GM12873 (cell line): ENCODE results near the gene RNU6-9.
A peak's percentile ranks its signal among the peaks of the same experiment; 100 is the strongest.

ENCODE experiments used
- CTCF ChIP-seq: IDR thresholded peaks from 2 replicates; pipeline ENCODE4 v1.5.1; 2012; ENCODE audit warnings: low read depth, mild to moderate bottlenecking, moderate library complexity, low read length, control low read depth; ENCODE audit not compliant: insufficient read depth; ENCODE audit errors: missing control alignments

RNU6-9 gene

GRCh38 chr19:912181-913079, 19.1 kb downstream of the RNU6-9 start:
- no peak for TF ChIP-seq CTCF

GRCh38 chr19:913080-913748, 19.9 kb downstream of the RNU6-9 start, which contains the start of gene R3HDM4:
Gene R3HDM4, minus strand, starts transcription at chr19:913219. Its CDS starts 62 bp downstream, at chr19:913157.
- TF ChIP-seq CTCF = no peak

GRCh38 chr19:916645-917322, 23.5 kb downstream of the RNU6-9 start:
- TF ChIP-seq CTCF = no peak

- TF ChIP-seq CTCF = peak; percentile 76
These were observed 24.3 kb downstream of the RNU6-9 start, which contains the start of gene KISS1R for GRCh38 chr19:917323-918151. Gene KISS1R, plus strand, starts transcription at chr19:917333. Its CDS starts 170 bp downstream, at chr19:917503.

- no peak for TF ChIP-seq CTCF
These were observed 24.8 kb downstream of the RNU6-9 start for GRCh38 chr19:918152-918437.

- no peak for TF ChIP-seq CTCF
These were observed 25.4 kb downstream of the RNU6-9 start for GRCh38 chr19:918481-919198.
